AG08395 (cell line): ENCODE measurements around the gene IL1RL1.

Experiments
- DNase-seq: peaks from one replicate; pipeline ENCODE4 v3.0.0; 2012; ENCODE audit warnings: mixed read lengths, low spot score

The IL1RL1 gene

GRCh38 chr2:102335871-102336366 lies 24.6 kb downstream of the IL1RL1 start:
- no peak for DNase-seq

GRCh38 chr2:102336502-102336945 lies 25.2 kb downstream of the IL1RL1 start:
- no peak for DNase-seq

GRCh38 chr2:102337012-102337411 lies 25.6 kb downstream of the IL1RL1 start:
- DNase-seq: no peak

- no peak for DNase-seq
These were observed 26.4 kb downstream of the IL1RL1 start for GRCh38 chr2:102337481-102338386.

GRCh38 chr2:102340778-102341177 lies 29.4 kb downstream of the IL1RL1 start:
- no peak for DNase-seq

GRCh38 chr2:102342888-102343287 lies 31.5 kb downstream of the IL1RL1 start:
- no peak for DNase-seq

GRCh38 chr2:102344397-102344796 lies 33.0 kb downstream of the IL1RL1 start:
- DNase-seq: no peak

GRCh38 chr2:102345329-102345920 lies 34.1 kb downstream of the IL1RL1 start:
- DNase-seq: no peak

GRCh38 chr2:102346381-102347130 lies 35.2 kb downstream of the IL1RL1 start:
- DNase-seq: no peak

GRCh38 chr2:102350137-102350793 lies 38.9 kb downstream of the IL1RL1 start:
- DNase-seq: no peak

GRCh38 chr2:102355526-102356380 lies 44.4 kb downstream of the IL1RL1 start, which contains the start of gene IL18R1:
Gene IL18R1 (plus strand): TSS chr2:102355796. CDS start chr2:102362661, 6,865 bp downstream.
- DNase-seq: peak; percentile 77

- DNase-seq: no peak
These were observed 45.0 kb downstream of the IL1RL1 start for GRCh38 chr2:102356381-102356712.

- DNase-seq: no peak
These were observed 45.4 kb downstream of the IL1RL1 start for GRCh38 chr2:102356741-102357140.

GRCh38 chr2:102357937-102358336 lies 46.6 kb downstream of the IL1RL1 start:
- DNase-seq: no peak

- no peak for DNase-seq
These were observed 47.1 kb downstream of the IL1RL1 start for GRCh38 chr2:102358496-102358895.

- no peak for DNase-seq
These were observed 48.2 kb downstream of the IL1RL1 start for GRCh38 chr2:102359527-102359926.

- DNase-seq: no peak
These were observed 50.4 kb downstream of the IL1RL1 start for GRCh38 chr2:102361632-102362241.

- DNase-seq: no peak
These were observed 54.4 kb downstream of the IL1RL1 start for GRCh38 chr2:102365763-102366162.

- no peak for DNase-seq
These were observed 55.2 kb downstream of the IL1RL1 start for GRCh38 chr2:102366406-102367112.
